ENCODE measurements around the gene UGT1A10.

The UGT1A10 gene

GRCh38 chr2:233803994-233804393 lies 167.7 kb downstream of the UGT1A10 start:
- DNase-seq (ENCODE audit: low read depth) = no peak

GRCh38 chr2:233807215-233807865 lies 171.1 kb downstream of the UGT1A10 start:
- no peak for DNase-seq (ENCODE audit: low read depth)

- no peak for DNase-seq (ENCODE audit: low read depth)
Measured at GRCh38 chr2:233807966-233808935, 172.0 kb downstream of the UGT1A10 start.

- no peak for DNase-seq (ENCODE audit: low read depth)
Measured at GRCh38 chr2:233810385-233810784, 174.1 kb downstream of the UGT1A10 start.

- DNase-seq (ENCODE audit: low read depth) = no peak
Measured at GRCh38 chr2:233811087-233811486, 174.8 kb downstream of the UGT1A10 start.

GRCh38 chr2:233811732-233812131 lies 175.5 kb downstream of the UGT1A10 start:
- no peak for DNase-seq (ENCODE audit: low read depth)

- no peak for DNase-seq (ENCODE audit: low read depth)
Measured at GRCh38 chr2:233813236-233814055, 177.2 kb downstream of the UGT1A10 start.

GRCh38 chr2:233814056-233814835 lies 178.0 kb downstream of the UGT1A10 start:
- DNase-seq (ENCODE audit: low read depth) = no peak

- no peak for DNase-seq (ENCODE audit: low read depth)
Measured at GRCh38 chr2:233815861-233816260, 179.6 kb downstream of the UGT1A10 start.

- no peak for DNase-seq (ENCODE audit: low read depth)
Measured at GRCh38 chr2:233816334-233816733, 180.1 kb downstream of the UGT1A10 start.

GRCh38 chr2:233816771-233817170 lies 180.5 kb downstream of the UGT1A10 start:
- DNase-seq (ENCODE audit: low read depth) = no peak

- DNase-seq (ENCODE audit: low read depth) = no peak
Measured at GRCh38 chr2:233817361-233817911, 181.2 kb downstream of the UGT1A10 start.

- no peak for DNase-seq (ENCODE audit: low read depth)
Measured at GRCh38 chr2:233817995-233818638, 181.9 kb downstream of the UGT1A10 start.

- DNase-seq (ENCODE audit: low read depth) = no peak
Measured at GRCh38 chr2:233818639-233819621, 182.7 kb downstream of the UGT1A10 start.

- DNase-seq (ENCODE audit: low read depth) = no peak
Measured at GRCh38 chr2:233819884-233820773, 183.9 kb downstream of the UGT1A10 start.

GRCh38 chr2:233820774-233821105 lies 184.5 kb downstream of the UGT1A10 start:
- no peak for DNase-seq (ENCODE audit: low read depth)

- DNase-seq (ENCODE audit: low read depth) = no peak
Measured at GRCh38 chr2:233821196-233821595, 184.9 kb downstream of the UGT1A10 start.

GRCh38 chr2:233821709-233822100 lies 185.5 kb downstream of the UGT1A10 start:
- no peak for DNase-seq (ENCODE audit: low read depth)
